ENCODE measurements around the gene ITIH1. TPM values are rescaled to one million over a fixed set of nuclear protein-coding genes. Genes with fewer than 3 reads are reported as not detected.

ITIH1 gene
- polyA plus RNA-seq, 4 donors: 0.38 to 6.3 TPM; not detected in 2

DNA sequence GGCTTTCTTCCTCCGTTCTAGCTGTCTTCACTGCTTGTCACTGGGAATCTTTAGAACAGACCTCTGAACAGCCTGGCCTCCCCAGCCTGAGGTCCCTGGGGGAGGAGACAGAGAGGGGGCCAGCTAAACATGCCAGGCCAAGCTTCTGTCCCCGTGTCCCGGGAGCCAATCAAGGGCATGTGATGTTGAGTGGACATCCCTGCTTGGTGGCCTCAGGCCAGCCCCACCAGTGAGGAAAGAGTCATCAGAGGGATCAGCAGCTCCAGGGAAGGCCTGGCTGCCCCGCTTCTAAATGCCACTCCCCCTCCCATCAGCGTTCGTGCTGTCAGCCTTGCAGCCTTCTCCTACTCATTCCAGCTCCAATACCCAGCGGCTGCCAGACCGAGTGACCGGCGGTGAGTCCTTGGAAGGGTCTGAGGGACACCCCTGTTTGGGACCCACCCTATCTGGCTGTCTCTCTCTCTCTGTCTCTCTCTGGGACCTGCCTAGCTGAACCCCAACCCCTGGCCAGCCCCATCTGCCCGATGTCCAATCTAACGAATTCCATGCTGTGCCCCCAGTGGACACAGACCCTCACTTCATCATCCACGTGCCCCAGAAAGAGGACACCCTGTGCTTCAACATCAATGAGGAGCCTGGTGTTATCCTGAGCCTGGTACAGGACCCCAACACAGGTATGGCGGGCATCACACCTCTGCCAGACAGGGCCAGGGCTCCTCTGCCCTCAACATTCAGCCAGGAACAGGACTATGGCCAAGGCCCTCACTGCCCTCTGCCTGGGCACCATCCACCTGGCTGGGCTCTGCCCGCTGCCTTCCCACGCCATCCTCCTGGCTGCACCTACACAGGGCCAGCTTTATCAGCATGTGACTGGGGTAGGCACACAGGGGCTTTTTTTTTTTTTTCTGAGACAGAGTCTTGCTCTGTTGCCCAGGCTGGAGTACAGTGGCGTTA, 10.6 kb downstream of the ITIH1 start:
- no peak for DNase-seq (ENCODE audit: low read depth in 4 of 4, low spot score in 3 of 4)

DNA sequence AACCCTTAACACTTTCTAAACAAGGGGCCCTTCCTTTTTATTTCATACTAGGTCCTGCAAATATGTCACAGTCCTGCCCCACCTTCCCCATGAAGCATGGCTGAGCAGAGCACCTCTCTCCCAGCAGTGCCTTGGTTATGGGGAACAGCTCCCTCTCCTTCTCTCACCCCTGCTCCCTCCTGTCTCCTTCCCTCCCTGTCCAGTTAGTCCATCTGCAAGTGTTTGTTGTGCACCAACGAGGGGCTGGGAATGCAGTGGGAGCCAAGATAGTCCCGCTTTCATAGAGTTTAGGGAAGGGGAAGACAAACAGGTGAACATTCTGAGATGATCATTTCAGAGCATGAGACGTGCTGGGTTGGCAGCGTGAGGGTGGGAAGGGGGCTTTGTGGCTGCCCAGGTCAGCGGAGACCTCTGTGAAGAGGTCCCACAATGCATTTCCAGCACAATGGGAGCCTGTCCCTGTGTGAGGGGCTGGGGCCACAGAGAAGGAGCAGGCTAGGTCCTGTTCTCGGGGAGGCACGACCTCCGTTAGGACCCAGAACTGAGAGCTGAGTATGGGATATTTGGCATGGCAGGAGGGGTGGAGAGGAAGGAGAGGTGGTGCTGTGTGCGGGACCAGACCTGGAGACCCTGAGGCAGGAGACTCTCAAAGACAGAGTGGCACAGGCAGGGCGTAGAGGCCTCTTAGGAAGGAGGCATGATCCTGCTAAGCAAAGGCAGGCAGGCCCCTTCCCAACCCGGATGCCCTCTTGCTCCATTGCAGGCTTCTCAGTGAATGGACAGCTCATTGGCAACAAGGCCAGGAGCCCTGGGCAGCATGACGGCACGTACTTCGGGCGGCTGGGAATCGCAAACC, 11.7 kb downstream of the ITIH1 start:
- DNase-seq (ENCODE audit: low read depth in 4 of 4, low spot score in 3 of 4): no peak

DNA sequence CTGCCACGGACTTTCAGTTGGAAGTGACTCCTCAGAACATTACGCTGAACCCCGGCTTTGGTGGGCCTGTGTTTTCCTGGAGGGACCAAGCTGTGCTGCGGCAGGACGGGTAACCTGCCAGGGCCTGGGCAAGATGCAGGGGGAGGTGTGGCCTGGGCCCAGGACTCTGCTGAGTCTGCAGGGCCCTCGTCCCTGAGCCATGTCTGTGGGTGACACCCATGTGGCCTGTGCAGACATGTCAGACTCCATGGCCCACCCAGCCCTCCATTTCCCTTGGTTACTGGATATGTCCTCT, 12.3 kb downstream of the ITIH1 start:
- DNase-seq (ENCODE audit: low read depth in 4 of 4, low spot score in 3 of 4): no peak

DNA sequence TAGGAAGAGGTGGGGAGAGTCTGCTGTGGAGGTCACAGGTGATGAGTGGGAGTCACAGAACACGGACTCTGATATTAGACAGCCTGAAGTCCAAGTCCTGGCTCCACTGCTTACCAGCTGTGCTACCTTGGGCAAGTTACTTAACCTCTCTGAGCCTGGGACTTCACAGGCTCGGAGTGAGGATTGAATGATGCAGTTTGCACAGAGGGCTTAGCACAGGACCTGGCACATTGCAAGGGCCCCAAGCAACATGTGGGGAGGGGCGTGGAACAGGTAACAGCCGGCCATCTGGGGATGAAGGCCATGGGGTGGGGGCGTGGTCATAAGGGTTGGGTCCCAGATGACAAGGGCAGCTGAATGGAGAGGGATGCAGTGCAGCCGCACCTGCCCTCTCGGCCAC, 12.9 kb downstream of the ITIH1 start:
- no peak for DNase-seq (ENCODE audit: low read depth in 4 of 4, low spot score in 3 of 4)

DNA sequence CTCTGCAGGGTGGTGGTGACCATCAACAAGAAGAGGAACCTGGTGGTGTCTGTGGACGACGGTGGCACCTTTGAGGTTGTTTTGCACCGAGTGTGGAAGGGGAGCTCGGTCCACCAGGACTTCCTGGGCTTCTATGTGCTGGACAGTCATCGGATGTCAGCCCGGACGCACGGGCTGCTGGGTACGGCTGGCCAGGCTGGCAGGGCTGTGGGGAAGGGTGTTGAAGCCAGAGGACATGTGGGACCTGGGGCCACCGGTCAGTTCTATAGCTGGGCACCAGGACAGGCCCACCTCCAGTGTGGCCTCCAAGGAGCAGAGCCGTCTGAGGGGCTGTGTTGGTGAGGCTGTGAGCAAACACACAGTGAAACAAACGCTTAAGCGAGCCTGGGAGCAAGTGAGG, 13.3 kb downstream of the ITIH1 start:
- no peak for DNase-seq (ENCODE audit: low read depth in 4 of 4, low spot score in 3 of 4)

DNA sequence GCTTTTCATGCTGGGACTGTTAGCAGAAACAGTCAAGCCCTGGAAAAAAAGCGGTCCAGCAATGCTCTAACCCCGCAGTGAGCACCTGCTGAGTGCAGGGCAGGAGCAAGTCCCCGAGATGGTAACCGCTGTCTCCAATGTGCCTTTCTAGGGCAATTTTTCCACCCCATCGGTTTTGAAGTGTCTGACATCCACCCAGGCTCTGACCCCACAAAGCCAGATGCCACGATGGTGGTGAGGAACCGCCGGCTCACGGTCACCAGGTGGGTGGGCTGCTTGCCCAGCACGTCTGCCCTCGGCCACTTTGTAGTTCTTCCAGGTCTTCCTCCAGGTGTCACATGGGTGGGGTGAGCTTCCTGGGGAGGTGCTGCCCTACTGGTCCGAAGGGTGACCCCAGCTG, 14.0 kb downstream of the ITIH1 start:
- no peak for DNase-seq (ENCODE audit: low read depth in 4 of 4, low spot score in 3 of 4)

DNA sequence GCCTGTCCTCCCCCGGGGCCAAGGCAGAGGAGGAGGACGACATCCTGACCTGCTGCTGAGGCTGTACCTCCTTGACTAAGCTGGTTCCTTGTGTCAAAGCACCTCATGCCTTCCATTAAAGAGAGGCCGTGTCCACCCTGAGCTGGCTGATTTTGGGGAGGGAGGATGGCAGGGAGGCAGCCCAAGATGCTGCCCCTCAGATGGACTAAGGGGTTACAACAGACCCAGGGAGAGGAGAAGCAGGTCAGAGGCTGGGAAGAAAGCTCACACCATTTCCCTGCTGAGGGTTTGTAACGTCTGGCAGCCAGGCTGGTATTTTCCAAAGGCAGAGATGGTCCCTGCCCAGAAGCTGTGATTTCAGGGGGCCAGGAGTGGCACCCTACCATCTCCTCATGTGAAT, 14.5 kb downstream of the ITIH1 start:
- no peak for DNase-seq (ENCODE audit: low read depth in 4 of 4, low spot score in 3 of 4)

DNA sequence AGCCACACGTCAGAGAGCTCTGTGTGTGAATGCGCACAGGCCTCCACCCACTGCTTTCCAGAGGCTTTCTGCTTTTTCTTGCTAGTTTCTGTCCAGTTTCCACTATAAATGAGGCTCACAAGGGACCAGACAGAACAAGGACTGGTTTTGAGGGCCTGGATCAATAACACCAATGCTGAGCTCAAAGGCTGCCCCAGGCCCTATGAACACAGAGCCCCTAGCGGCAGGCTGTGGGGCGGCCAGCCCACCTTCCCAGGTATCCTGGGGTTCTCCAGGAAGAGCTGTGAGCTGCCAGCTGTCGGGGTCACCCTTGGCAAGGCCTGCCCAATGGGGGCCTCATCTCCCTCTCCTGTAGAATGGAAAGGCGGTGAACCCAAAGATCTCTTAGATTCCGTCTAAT, 15.0 kb downstream of the ITIH1 start:
- no peak for DNase-seq (ENCODE audit: low read depth in 4 of 4, low spot score in 3 of 4)

DNA sequence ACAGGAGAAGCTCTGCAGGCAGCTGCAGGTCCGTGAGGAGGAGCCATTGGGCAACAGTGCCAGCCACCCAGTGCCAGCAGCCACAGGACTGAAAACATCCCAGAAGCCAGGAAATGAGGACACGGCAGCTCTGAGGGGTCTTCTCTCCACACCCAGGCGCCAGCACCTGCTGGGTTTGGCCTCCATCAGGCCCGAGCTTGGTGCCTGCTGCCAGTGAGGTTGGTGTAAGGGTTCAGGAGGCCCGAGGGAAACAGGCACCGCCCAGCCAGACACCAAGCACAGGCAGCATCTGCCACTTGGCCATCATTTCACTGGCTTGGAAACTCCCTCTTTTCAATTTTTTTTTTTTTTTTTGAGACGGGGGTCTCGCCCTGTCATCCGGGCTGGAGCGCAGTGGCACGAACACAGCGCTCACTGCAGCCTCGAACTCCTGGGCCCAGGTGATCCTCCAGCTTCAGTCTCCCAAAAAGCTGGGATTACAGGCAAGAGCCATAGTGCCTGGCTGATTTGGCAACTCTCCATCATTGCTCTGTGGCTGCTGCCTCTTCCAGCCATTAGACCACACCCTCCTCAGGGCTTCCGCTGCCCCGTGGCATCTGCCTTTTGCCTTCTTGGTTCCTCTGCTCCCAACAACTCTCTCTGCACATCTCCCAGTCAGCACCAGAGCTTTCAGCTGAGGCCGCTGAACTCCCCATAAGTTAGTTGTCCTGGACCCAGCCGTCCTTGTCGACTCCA, 15.7 kb downstream of the ITIH1 start:
- no peak for DNase-seq (ENCODE audit: low read depth in 4 of 4, low spot score in 3 of 4)

DNA sequence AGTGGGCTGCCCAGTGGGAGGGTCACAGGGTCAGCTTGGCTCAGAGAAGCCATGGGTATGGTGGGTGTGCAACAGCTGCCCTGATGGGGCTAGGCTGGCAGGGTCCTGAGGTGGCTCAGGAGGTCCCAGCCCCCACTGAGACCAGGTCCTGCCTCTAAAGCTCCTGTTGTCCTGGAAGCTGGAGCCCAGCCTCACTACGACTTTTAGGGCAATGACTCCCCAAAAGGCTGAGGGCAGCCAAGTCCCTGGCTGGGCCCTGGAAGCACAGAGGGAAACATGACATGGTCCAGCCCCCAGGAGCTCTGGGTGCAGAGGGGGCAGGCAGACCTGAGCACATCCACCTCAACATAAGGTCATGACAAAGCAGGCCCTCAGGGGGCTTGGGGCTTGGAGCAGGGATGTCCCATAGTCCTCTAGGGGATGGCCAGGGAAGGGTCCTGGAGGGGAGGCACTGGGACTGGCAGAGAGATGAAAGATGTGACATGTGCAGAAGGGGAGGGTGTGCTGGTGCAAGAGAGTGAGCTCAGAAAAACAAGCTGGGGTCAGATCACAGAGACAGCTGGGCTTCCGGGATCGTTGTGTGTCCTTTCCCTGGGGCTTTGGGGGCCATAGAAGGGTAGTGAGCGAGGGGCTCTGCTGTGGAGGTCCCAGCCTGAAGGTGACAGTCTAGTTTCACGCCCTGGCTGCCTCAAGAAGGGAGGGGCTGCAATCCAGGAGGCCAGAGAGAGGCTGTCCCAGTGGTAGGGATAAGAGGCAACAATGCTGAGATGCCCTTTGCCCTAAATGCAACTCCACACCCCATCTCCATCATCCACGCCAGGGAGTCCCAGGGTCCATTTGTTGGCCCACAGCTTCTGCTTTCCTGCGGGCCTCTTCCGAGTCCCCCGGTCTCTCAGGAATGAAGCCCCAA, 16.6 kb downstream of the ITIH1 start:
- DNase-seq (ENCODE audit: low read depth in 4 of 4, low spot score in 3 of 4): no peak

DNA sequence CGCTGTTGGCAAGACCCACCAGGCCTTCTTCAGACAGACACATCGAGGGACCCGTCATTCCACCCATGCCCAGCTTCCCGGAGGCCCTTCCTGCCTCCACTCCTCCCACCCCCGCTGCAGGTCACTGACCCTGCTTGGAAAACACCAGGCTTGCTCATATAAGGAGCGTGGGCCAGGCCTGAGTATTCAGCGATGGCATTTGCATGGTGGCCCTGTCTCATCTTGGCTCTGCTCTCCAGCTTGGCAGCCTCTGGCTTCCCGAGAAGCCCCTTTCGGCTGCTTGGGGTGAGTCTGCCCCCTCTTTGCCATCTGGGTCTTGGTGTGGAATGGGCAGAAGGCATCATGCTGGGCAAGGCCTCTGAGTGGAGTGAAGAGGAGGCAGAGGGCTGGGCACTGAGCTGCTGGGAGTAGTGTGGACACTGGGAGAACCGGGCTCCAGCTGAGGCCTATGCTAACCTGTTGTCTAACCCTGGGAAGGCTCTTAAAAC, 17.3 kb downstream of the ITIH1 start, which contains the start of gene ITIH3:
Gene ITIH3, plus strand, starts transcription at position 185 of the 488 bp plus-strand sequence. Its CDS starts 8 bp downstream, at position 193.
- no peak for DNase-seq (ENCODE audit: low read depth in 4 of 4, low spot score in 3 of 4)

DNA sequence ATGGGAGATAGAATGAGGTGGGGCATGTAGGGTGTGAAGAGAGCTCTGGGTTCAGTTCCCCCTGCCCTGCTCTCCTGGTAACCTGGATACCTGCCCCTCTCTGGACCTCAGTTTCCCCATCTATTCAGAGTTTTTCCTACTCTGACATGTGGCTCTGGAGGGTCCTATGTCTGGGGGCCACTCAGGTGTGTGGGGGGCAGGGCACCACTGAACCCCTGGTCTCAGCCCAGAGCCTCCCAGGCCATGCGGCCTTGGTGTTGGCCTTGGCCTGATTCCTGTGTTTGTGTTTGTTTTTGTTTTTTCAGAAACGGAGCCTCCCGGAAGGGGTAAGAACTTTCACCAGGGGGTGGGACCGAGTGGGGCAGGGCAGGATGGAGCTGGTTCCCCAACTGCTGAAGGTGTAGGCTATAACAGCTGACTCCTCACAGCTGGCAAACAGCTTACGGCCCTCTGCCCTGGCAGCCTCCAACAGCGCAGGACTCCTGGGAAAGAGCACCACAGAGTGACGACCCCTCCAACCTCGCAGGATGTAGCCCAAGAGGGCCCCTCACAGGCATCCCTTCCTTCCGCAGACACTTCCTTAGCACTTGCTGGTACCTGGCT, 18.0 kb downstream of the ITIH1 start:
- no peak for DNase-seq (ENCODE audit: low read depth in 4 of 4, low spot score in 3 of 4)

DNA sequence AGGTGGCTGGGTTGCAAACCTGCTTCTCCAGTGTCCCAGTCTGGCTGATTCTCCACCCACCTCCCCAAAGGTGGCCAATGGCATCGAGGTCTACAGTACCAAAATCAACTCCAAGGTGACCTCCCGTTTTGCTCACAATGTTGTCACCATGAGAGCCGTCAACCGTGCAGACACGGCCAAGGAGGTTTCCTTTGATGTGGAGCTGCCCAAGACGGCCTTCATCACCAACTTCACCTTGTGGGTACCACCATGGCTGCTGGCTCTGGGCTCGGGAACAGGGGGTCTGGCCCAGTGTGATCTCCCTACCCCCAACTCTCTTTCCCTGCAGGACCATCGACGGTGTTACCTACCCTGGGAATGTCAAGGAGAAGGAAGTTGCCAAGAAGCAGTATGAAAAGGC, 19.0 kb downstream of the ITIH1 start:
- no peak for DNase-seq (ENCODE audit: low read depth in 4 of 4, low spot score in 3 of 4)

DNA sequence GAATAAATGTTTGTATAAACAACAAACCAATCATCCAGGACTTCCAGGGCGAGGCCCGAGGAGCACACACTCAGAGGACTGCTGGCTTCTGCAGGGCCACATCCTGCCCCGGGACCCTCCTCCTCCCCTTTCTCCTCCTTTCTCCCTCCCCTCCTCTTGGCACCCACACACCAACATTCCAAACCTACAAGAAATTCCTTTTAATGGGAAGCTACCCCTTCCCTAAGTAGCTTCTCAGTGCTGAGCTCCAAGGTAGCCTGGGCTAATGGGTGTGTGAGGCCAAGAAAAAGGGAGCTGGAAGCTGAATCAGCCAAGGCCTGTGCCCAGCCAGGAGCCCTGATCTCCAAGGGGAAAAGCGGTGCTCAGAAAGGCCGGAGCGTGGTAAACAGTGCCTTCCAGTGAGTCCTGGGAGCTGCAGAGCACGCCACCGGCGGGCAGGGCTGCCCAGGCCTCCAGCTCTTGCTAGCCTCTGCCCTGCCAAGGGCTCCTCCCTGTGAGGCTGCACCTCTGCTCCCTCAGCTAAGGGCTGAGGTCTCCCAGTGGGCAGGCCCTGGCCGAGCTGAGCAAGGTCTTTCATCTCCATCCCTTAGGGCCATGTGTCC, 21.1 kb downstream of the ITIH1 start:
- no peak for DNase-seq (ENCODE audit: low read depth in 4 of 4, low spot score in 3 of 4)

DNA sequence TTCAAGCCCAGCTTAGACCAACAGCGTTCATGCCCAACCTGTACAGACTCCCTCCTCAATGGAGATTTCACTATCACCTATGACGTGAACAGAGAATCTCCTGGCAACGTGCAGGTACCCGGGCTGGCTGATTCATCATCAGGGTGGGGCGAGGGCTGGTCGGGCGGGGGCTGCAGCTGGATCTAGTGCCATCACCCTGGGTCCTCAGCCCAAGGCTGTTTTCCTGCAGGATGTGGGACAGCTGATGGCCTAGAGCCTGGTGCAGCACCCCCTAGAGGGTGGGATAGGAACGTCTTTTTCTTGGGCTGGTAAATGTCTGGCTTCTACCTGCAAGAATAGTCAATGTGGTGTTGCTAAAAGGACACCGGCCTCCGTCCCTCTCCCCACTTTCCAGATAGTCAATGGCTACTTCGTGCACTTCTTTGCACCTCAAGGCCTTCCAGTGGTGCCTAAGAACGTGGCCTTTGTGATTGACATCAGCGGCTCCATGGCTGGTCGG, 21.6 kb downstream of the ITIH1 start:
- DNase-seq (ENCODE audit: low read depth in 4 of 4, low spot score in 3 of 4): no peak

DNA sequence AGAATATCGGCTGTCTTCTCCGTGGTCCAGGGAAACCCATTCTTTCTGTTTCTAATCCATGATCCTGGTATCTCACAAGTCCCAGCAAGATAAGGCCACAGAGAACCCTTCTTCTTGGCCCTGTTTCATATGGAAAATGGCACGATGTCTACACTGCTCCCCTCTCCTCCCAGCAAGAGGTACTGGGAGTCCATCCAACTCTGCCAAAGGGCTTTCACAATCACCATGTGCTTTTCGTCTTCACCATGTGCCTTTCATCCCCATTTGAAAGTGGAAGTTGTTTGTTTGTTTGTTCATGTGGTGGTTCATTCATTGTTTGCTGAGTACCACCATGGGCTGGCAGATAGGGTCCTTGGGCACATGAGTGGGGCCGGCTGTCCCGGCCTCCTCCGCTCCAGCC, 22.7 kb downstream of the ITIH1 start:
- DNase-seq (ENCODE audit: low read depth in 4 of 4, low spot score in 3 of 4): no peak

DNA sequence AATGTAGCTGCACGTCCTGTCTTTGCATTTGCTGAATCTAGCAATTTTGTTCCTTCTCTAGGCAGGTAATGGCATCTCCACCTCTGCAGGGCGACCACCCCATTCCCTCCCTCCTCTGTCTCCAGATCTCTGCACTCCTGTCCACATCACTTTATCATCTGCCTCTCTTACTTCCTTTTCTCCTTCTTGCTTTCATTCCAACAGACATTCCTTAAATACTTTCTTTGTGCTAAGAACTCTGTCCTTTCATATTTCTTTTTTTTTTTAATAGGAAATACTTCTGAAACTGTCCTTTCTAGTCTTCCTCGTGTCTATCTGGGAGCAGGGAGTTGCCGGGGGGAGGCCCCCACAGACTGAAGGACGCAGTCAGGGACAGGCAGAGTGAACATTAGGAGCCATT, 24.4 kb downstream of the ITIH1 start:
- no peak for DNase-seq (ENCODE audit: low read depth in 4 of 4, low spot score in 3 of 4)

DNA sequence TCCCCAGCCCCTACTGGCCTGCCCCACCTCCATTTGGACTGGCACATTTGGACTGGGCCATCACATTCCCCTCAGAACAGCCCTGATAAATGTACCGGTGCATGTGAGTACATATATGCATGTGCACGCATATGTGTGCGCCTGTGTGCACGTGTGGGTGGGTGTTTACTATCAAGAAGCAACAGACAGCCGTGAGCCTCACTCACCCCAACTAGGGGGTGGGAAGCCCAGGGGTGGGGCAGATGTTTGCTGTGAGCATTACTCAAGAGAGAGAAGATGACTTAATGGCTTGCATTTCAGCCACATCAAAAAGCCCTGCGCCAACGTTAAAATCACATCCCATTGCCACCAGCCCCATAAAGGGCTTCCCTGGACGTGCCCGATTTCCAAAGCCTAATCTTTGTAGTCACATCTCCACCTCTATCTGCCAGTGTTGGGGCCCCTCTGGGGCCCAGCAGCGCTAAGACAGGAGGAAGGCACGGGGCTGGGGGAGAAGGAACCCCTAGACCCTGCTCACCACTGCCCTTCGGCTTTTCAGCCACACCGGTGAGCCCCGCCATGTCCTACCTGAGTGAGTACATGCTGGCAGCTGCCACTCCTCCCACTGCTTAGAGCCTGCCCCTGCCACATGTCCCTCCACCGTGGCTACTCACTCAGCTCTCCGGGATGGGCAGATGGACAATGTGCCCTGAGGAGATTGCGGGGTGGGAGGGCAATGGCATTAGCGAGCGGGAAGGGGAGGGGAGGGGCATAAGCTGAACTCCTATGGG, 28.1 kb downstream of the ITIH1 start:
- DNase-seq (ENCODE audit: low read depth in 4 of 4, low spot score in 3 of 4): no peak

Data from left renal pelvis (tissue), 4 donors.